HG02943 (cell line): ENCODE results near the gene SNRNP70.
"Not testable (repeated sequence)": the region's sequence is repeated elsewhere in the genome, so short reads cannot be mapped to it uniquely, and the experiment has no call there.

ENCODE experiments used
- ATAC-seq: cut with Tn5 transposase; IDR thresholded peaks from one replicate; pipeline ENCODE4 v1.9.1; 2021; ENCODE audit warnings: mild to moderate bottlenecking, low read depth, moderate library complexity; ENCODE audit not compliant: unreplicated experiment

SNRNP70 gene

GRCh38 chr19:49085020-49085867 lies at the start of gene SNRNP70:
SNRNP70 (plus strand) TSS chr19:49085451; CDS start chr19:49086415, 964 bp downstream.
- peak; percentile 81 for ATAC-seq

GRCh38 chr19:49036815-49037214 lies 48.4 kb upstream of the SNRNP70 start, which contains the start of gene CGB1:
CGB1 (minus strand) TSS chr19:49036895; CDS start chr19:49036711, 184 bp downstream.
- ATAC-seq: not testable (repeated sequence)

- not testable (repeated sequence) for ATAC-seq
Observed at GRCh38 chr19:49038111-49038510, 47.1 kb upstream of the SNRNP70 start.

GRCh38 chr19:49038557-49039276 lies 46.5 kb upstream of the SNRNP70 start:
- not testable (repeated sequence) for ATAC-seq

- ATAC-seq: not testable (repeated sequence)
Observed at GRCh38 chr19:49039736-49040135, 45.5 kb upstream of the SNRNP70 start.

GRCh38 chr19:49042177-49042576 lies 43.1 kb upstream of the SNRNP70 start:
- no peak for ATAC-seq

- not testable (repeated sequence) for ATAC-seq
Observed at GRCh38 chr19:49042666-49043065, 42.6 kb upstream of the SNRNP70 start.

GRCh38 chr19:49043548-49043947 lies 41.7 kb upstream of the SNRNP70 start, which contains the start of gene CGB5:
CGB5 (plus strand) TSS chr19:49043848; CDS start chr19:49044210, 362 bp downstream.
- not testable (repeated sequence) for ATAC-seq

- ATAC-seq: not testable (repeated sequence)
Observed at GRCh38 chr19:49049011-49049410, 36.2 kb upstream of the SNRNP70 start, which contains the start of gene CGB8. CGB8 (minus strand) TSS chr19:49049111; CDS start chr19:49048739, 372 bp downstream.

GRCh38 chr19:49049834-49050233 lies 35.4 kb upstream of the SNRNP70 start:
- not testable (repeated sequence) for ATAC-seq

- ATAC-seq: not testable (repeated sequence)
Observed at GRCh38 chr19:49050376-49051033, 34.7 kb upstream of the SNRNP70 start.

GRCh38 chr19:49056101-49056901 lies 28.9 kb upstream of the SNRNP70 start:
- no peak for ATAC-seq

- not testable (repeated sequence) for ATAC-seq
Observed at GRCh38 chr19:49056902-49057596, 28.2 kb upstream of the SNRNP70 start.

- no peak for ATAC-seq
Observed at GRCh38 chr19:49057636-49058234, 27.5 kb upstream of the SNRNP70 start, which contains the start of gene CGB7. CGB7 (minus strand) TSS chr19:49057749; CDS start chr19:49055375, 2,374 bp downstream.

- ATAC-seq: no peak
Observed at GRCh38 chr19:49058562-49058961, 26.7 kb upstream of the SNRNP70 start.

GRCh38 chr19:49059053-49059452 lies 26.2 kb upstream of the SNRNP70 start:
- ATAC-seq: no peak

GRCh38 chr19:49061000-49061399 lies 24.3 kb upstream of the SNRNP70 start:
- ATAC-seq: no peak

GRCh38 chr19:49061445-49061844 lies 23.8 kb upstream of the SNRNP70 start:
- no peak for ATAC-seq
